Anterior cingulate cortex (tissue), 58 donors: ENCODE data around the gene IREB2.

Source experiments
- DNase-seq, 58 donors: peaks; one replicate each; lab custom pipeline; 2025; lab: John Stamatoyannopoulos, UW

The IREB2 gene

DNA sequence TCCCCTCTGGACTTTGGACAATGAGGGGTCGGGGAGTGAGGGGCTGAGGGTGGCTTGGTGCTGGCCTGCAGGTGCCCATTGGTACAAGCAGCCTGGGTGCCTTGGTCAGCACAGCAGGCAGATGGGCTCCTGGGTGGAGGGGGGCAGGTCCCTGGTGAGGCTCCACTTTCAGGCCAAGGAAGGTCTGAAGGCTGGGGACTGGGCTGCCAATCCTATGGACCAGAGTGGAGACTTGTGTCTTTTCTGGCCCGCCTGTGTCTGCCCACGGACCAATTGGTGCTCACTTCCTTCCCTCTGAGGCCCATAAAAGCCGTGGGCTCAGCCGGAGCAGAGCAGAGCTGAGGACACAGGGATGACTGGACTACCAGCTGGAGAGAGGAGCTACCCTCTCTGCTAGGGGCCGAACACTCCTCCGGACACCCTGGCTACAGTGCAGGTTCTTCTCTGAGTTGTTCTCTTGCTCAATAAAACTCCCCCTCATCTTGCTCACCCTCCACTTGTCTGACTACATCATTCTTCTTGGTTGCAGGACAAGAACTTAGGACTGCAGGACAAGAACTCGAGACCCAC is 31.9 kb upstream of the IREB2 start:
- DNase-seq = no peak

DNA sequence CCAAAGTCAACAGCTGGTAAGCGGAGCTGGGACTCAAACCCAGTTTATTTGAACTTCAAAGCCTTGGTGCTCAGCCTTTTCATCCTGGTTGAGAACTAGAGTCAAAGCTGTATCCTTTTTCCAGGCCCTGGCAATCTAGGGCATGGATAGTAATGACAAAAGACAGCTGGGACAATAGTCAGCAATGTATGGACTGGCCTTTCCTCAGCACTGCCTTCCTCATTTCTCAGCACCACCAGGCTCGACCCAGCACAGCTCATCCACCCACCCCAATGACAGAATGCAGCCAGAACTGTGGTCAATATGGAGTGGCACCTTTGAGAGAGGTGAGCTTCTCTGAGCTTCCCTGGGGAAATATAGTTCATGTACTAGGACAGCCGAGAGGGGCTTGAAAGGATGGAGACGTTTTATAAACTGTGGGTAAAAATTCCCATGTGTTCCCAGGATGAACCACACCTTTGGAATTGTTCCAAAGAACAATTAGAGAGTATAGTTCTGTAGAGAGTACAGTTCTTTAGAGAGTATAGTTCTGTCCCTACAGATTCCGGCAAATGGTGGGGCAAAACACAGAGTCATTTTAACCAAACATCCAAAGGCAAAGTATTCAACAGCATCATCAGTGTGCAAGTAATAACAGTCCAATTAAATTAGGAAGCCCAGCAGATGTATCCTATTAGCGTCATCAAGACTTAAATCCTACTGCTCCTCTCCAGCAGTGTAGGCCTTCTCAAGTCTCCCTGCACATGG is 30.2 kb upstream of the IREB2 start:
- DNase-seq = no peak

GRCh38 chr15:78408355-78408640 is 29.7 kb upstream of the IREB2 start:
- DNase-seq = no peak

DNA sequence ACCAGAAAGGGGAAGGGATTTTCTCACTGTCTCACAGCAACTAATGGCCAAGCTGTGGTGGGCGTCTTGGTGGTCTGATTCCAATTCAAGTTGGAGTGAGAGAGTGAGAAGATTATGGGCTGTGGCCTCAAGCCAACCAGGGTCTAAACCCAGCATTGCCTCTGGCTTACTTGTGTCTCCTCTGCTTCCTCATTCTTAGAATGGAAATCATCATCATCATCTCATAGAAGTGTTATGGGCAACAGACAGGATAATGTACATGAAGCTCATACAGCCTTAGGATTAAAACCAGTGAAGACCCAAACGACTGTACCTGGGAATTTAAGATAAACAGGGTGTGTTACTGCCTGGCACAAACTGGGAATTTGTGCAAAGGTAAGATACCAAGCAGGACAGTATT is 29.1 kb upstream of the IREB2 start:
- DNase-seq = no peak

GRCh38 chr15:78411061-78411460 is 27.0 kb upstream of the IREB2 start:
- no peak for DNase-seq

DNA sequence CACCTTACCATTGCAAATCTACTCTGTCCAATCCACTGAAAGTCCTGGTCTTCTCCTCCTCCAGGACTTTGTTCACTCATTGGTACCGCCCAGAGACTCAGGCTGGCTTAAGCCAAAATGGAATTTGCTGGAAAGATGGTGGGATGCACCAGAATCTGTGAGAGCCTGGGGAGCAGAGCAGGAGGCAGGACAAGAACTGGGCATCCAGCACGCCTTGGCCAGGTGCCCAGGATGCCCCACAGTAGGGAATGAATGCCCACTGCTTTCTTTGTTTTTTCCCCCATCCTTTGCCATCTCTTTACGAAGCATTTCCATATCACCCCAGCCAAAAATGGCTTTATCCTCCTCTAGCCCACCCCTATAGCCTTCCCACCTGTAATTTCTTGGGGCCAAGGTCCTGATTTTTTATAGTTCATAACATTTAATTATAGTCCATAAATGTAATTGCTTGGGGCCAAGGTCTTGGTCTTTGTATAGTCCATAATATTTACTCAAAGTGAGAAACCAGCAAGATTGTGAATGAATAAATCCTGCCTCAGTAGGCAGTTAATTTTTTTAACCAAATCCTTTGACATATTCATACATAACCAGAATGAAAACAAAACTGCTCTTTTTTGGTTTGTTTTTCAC is 23.3 kb upstream of the IREB2 start:
- peak in 2 of 58 donors; percentile 16 to 42 for DNase-seq

DNA sequence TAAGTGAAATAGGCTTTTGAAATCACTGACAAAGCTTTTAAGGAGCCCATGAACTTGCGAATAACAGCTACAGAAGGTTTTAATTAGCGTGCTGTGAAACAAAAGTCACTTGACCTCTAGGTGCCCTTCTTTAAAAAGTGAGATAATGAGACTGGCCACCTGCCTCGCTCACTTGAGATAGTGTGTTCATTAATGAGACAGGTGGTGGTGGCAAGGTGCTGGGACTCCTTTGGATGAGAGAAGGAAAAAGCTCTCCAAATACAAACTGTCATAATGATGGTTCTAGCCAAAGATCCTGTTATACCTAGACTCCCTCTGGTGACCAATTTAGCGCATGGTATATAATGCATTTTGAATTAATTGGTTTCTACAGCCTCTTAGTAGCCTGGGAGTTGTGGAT is 22.7 kb upstream of the IREB2 start:
- no peak for DNase-seq

GRCh38 chr15:78417754-78418630 is 20.0 kb upstream of the IREB2 start:
- DNase-seq = no peak

DNA sequence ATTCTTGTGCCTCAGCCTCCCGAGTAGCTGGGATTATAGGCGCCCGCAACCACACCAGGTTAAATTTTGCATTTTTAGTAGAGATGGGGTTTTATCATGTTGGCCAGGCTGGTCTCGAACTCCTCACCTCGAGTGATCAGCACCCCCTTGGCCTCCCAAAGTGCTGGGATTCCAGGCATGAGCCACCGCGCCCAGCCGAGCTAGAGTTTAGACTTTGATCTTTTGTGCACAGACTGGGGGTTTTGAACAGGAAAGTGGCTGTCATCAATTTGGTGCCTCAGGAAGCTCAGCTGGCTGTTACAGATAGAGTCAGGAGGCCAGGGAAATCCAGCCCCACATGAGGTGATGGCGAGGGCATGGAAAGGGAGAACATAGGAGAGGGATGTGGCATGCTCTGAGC is 19.3 kb upstream of the IREB2 start:
- no peak for DNase-seq

GRCh38 chr15:78419367-78419766 is 18.6 kb upstream of the IREB2 start:
- no peak for DNase-seq

- DNase-seq = no peak
Measured at GRCh38 chr15:78420220-78420619, 17.8 kb upstream of the IREB2 start.

- no peak for DNase-seq
Measured at GRCh38 chr15:78420766-78421165, 17.2 kb upstream of the IREB2 start.

DNA sequence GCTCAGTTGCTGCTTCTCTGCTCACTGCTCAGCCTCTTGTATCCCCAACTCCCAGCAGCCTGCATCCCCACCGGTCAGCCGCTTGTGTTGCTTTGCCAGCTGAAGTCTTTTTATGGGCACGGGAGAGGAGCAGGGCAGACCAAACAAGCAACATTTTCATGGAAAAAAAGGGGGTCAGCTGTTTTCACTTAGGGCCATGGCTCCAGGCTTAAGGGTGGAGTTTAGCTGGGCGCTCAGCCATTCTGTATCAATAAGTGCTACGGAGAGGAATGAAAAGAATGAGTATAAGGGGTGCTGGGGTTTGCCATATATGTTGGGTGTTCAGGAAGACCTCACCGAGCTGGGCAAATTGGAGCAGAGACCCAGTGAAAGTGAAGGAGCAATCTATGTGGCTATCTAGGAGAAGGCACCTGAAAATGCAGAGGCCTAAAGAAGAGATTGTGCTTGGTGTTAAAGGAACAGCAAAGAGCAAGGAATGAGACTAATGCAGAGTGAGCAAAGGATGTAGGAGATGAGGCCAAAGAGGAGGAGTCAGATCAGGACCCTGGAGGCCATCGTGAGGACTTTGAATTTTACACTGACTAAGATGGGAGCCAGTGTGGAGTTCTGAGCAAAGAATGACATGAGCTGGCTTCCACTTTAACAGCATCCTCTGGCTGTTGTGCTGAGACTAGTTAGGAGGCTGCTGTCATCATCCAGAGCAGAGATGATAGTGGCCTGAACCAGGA is 16.6 kb upstream of the IREB2 start:
- no peak for DNase-seq

GRCh38 chr15:78422571-78423340 is 15.3 kb upstream of the IREB2 start:
- peak in 39 of 58 donors; percentile 2 to 73 (median 22) for DNase-seq

DNA sequence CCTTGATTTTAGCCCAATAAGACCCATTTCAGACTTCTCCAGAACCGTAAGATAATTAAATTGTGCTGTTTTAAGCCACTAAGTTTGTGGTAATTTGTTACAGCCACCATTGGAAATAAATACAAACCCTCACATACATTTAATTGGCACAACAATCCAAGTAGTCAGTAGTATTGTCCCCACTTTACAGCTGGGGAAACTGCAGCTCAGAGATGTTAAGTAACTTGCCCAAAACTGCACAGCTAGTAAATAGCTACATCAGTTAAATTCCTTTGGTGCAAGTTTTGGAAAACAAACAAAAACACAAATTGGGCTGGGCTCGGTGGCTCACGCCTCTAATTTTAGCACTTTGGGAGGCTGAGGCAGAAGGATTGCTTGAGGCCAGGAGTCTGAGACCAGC is 13.3 kb upstream of the IREB2 start:
- no peak for DNase-seq

DNA sequence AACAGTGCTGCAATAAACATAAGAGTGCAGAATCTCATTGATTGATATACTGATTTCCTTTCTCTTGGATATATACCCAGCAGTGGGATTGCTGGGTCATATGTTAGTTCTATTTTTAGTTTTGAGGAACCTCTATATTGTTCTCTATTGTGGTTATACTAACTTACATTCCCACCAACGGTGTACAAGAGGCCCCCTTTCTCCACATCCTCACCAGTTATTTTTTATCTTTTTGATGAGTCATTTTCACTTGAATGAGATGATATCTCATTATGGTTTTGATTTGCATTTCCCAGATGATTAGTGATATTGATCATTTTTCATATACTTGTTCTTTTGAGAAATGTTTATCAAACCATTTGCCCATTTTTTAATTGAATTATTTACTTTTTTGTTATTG is 12.4 kb upstream of the IREB2 start:
- DNase-seq = no peak

DNA sequence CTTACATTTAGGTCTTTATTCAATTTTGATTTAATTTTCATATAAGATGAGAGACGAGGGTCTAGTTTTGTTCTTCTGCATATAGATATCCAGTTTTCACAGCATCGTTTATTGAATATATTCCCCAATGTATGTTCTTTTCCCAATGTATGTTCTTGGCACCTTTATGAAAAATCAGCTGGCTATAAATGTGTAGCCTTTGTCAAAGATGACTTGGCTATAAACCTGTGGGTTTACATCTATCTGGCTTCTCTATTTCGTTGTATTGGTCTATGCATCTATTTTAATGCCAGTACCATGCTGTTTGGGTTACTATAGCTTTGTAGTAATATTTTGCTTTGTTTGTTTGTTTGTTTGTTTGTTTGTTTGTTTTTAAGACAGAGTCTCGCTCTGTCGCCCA is 11.7 kb upstream of the IREB2 start:
- DNase-seq = no peak

- DNase-seq = no peak
Measured at GRCh38 chr15:78427953-78428352, 10.1 kb upstream of the IREB2 start.

GRCh38 chr15:78429477-78429876 is 8.5 kb upstream of the IREB2 start:
- DNase-seq = peak in 7 of 58 donors; percentile 2 to 11 (median 4)

DNA sequence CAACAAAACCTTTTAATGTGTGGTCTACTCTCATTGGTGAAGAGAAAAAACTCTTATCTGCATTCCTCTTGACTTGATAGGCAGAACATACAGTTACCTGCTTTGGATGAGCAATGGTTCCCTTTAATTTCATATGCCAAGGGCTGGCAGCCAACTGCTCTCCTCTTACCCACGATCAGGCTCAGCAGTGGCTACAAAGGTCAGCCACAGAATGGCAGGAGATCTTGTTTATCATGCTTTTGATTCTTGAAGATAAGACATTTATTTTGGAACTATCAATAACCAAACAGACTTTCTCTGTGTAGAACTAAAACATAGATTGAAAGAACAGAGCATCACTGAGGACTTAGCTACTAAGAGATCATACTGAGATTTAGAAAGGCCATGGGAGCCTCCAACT is 6.1 kb upstream of the IREB2 start:
- no peak for DNase-seq
